Natural killer cell treated with Interleukin-12 subunit alpha and Interleukin-12 subunit beta and Interleukin-15 and Interleukin-18, amount 100 ng/mL, for 72 hours (primary cell): Measurements from ENCODE around the gene LCE5A. TPM values are rescaled to one million over a fixed set of nuclear protein-coding genes. Genes with fewer than 3 reads are reported as not detected.

Experiments used
- ATAC-seq, 2 donors: fragments of 150-1000 bp; cut with Tn5 transposase in 1 of 2; sonication (Bioruptor Pico), chemical (Tn5 transposase) in 1 of 2; 2 replicates each; pipeline ENCODE4 v1.10.0; 2021
- DNase-seq: peaks from one replicate; pipeline ENCODE4 v3.0.0; 2022; ENCODE audit warnings: low spot score
- H3K27ac Mint-ChIP-seq, 2 donors: 1 replicate in 1 of 2; 2 replicates in 1 of 2; pipeline ENCODE4 v1.8.0; 2022; ENCODE audit warnings: mixed read lengths in 2 of 2, mild to moderate bottlenecking in 1 of 2, moderate library complexity in 1 of 2
- H3K27me3 Mint-ChIP-seq, 2 donors: 1 replicate in 1 of 2; 2 replicates in 1 of 2; pipeline ENCODE4 v1.8.0; 2022; ENCODE audit warnings: mixed read lengths in 2 of 2
- H3K36me3 Mint-ChIP-seq: one replicate; pipeline ENCODE4 v1.8.0; 2022; ENCODE audit warnings: mixed read lengths
- H3K4me1 Mint-ChIP-seq, 2 donors: 1 replicate in 1 of 2; 2 replicates in 1 of 2; pipeline ENCODE4 v1.8.0; 2022; ENCODE audit warnings: low read depth in 2 of 2, mixed read lengths in 2 of 2, mild to moderate bottlenecking in 1 of 2
- H3K4me3 Mint-ChIP-seq: one replicate; pipeline ENCODE4 v1.8.0; 2022; ENCODE audit warnings: mixed read lengths
- H3K9me3 Mint-ChIP-seq: 2 replicates; pipeline ENCODE4 v1.8.0; 2022; ENCODE audit warnings: mixed read lengths
- total RNA-seq, 2 donors: library from RNA; stranded (reverse); gene quantifications; one replicate each; pipeline ENCODE4 v1.2.3, GENCODE V29; 2022

LCE5A gene
- total RNA-seq, 2 donors from 2014 or later, result not detected

GRCh38 chr1:152502496-152503180 is 8.0 kb upstream of the LCE5A start:
- H3K27me3 Mint-ChIP-seq, result peaks cover 13 to 20% of the 10 kb centered on the region in 2 donors
- no peaks in the 10 kb centered on the region for H3K9me3 Mint-ChIP-seq
- H3K27ac Mint-ChIP-seq, result no peak overlapping the region
- H3K36me3 Mint-ChIP-seq, result no peaks in the 10 kb centered on the region
- H3K4me3 Mint-ChIP-seq, result no peak overlapping the region
- H3K4me1 Mint-ChIP-seq, result no peaks in the 10 kb centered on the region
- no peak for ATAC-seq
- no peak for DNase-seq

- peaks cover 18 to 33% of the 10 kb centered on the region in 2 donors for H3K27me3 Mint-ChIP-seq
- DNase-seq (no peak), ATAC-seq (no peak)
- H3K9me3 Mint-ChIP-seq, result no peaks in the 10 kb centered on the region
- H3K4me1 Mint-ChIP-seq, result no peaks in the 10 kb centered on the region
- no peaks in the 10 kb centered on the region for H3K36me3 Mint-ChIP-seq
- H3K27ac Mint-ChIP-seq, result no peak overlapping the region
- no peak overlapping the region for H3K4me3 Mint-ChIP-seq
Measured at GRCh38 chr1:152505083-152505482, 5.5 kb upstream of the LCE5A start.

- Mint-ChIP-seq H3K27me3 (peaks cover 26 to 42% of the 10 kb centered on the region in 2 donors), H3K9me3 (no peaks in the 10 kb centered on the region), H3K36me3 (no peaks in the 10 kb centered on the region)
Measured at GRCh38 chr1:152506899-152507498, 3.6 kb upstream of the LCE5A start.

GRCh38 chr1:152511596-152511995 is 993 bp downstream of the LCE5A start:
- no peaks in the 10 kb centered on the region for H3K9me3 Mint-ChIP-seq
- ATAC-seq, result no peak
- no peak overlapping the region for H3K4me3 Mint-ChIP-seq

More at GRCh38 chr1:152506899-152507498, 3.6 kb upstream of the LCE5A start:
- ATAC-seq (no peak), DNase-seq (no peak)
- Mint-ChIP-seq H3K4me3 (no peak overlapping the region), H3K4me1 (no peaks in the 10 kb centered on the region), H3K27ac (no peak overlapping the region)

GRCh38 chr1:152513081-152513480 is 2.5 kb downstream of the LCE5A start:
- DNase-seq (no peak), ATAC-seq (no peak)
- no peaks in the 10 kb centered on the region for H3K9me3 Mint-ChIP-seq
- no peaks in the 10 kb centered on the region for H3K36me3 Mint-ChIP-seq
- no peak overlapping the region for H3K4me3 Mint-ChIP-seq
- no peaks in the 10 kb centered on the region for H3K4me1 Mint-ChIP-seq
- H3K27me3 Mint-ChIP-seq, result peaks cover 50 to 75% of the 10 kb centered on the region in 2 donors
- no peak overlapping the region for H3K27ac Mint-ChIP-seq

More at GRCh38 chr1:152511596-152511995, 993 bp downstream of the LCE5A start:
- H3K36me3 Mint-ChIP-seq, result no peaks in the 10 kb centered on the region
- no peak for DNase-seq
- peaks cover 40 to 65% of the 10 kb centered on the region in 2 donors for H3K27me3 Mint-ChIP-seq
- H3K4me1 Mint-ChIP-seq, result no peaks in the 10 kb centered on the region
- H3K27ac Mint-ChIP-seq, result no peak overlapping the region

- Mint-ChIP-seq H3K36me3 (no peaks in the 10 kb centered on the region), H3K4me3 (no peak overlapping the region), H3K4me1 (no peaks in the 10 kb centered on the region), H3K9me3 (no peaks in the 10 kb centered on the region), H3K27ac (no peak overlapping the region), H3K27me3 (peaks cover 45 to 63% of the 10 kb centered on the region in 2 donors)
- DNase-seq (no peak), ATAC-seq (no peak)
Measured at GRCh38 chr1:152514715-152515433, 4.3 kb downstream of the LCE5A start.

GRCh38 chr1:152515434-152515783 is 4.8 kb downstream of the LCE5A start:
- Mint-ChIP-seq H3K4me1 (no peaks in the 10 kb centered on the region), H3K4me3 (no peak overlapping the region), H3K27me3 (peaks cover 42 to 58% of the 10 kb centered on the region in 2 donors), H3K9me3 (no peaks in the 10 kb centered on the region), H3K27ac (no peak overlapping the region), H3K36me3 (no peaks in the 10 kb centered on the region)
- DNase-seq, result no peak
- no peak for ATAC-seq

- no peaks in the 10 kb centered on the region for H3K4me1 Mint-ChIP-seq
- no peak overlapping the region for H3K27ac Mint-ChIP-seq
- no peaks in the 10 kb centered on the region for H3K9me3 Mint-ChIP-seq
- no peak overlapping the region for H3K4me3 Mint-ChIP-seq
- peaks cover 38 to 53% of the 10 kb centered on the region in 2 donors for H3K27me3 Mint-ChIP-seq
- H3K36me3 Mint-ChIP-seq, result no peaks in the 10 kb centered on the region
- DNase-seq (no peak), ATAC-seq (no peak)
Measured at GRCh38 chr1:152516082-152516481, 5.5 kb downstream of the LCE5A start.

- DNase-seq, result no peak
- Mint-ChIP-seq H3K9me3 (no peaks in the 10 kb centered on the region), H3K4me3 (no peak overlapping the region), H3K36me3 (no peaks in the 10 kb centered on the region), H3K27ac (no peak overlapping the region), H3K4me1 (no peaks in the 10 kb centered on the region), H3K27me3 (peaks cover 32 to 45% of the 10 kb centered on the region in 2 donors)
- ATAC-seq, result no peak
Measured at GRCh38 chr1:152517237-152517811, 6.7 kb downstream of the LCE5A start.

GRCh38 chr1:152519851-152520250 is 9.2 kb downstream of the LCE5A start:
- no peak overlapping the region for H3K4me3 Mint-ChIP-seq
- DNase-seq (no peak), ATAC-seq (no peak)
- no peaks in the 10 kb centered on the region for H3K4me1 Mint-ChIP-seq
- H3K27ac Mint-ChIP-seq, result no peak overlapping the region
- H3K36me3 Mint-ChIP-seq, result no peaks in the 10 kb centered on the region
- H3K27me3 Mint-ChIP-seq, result peaks cover 18 to 22% of the 10 kb centered on the region in 2 donors
- H3K9me3 Mint-ChIP-seq, result no peaks in the 10 kb centered on the region

GRCh38 chr1:152520561-152521090 is 10.0 kb downstream of the LCE5A start:
- Mint-ChIP-seq H3K9me3 (no peaks in the 10 kb centered on the region), H3K4me3 (no peak overlapping the region), H3K36me3 (no peaks in the 10 kb centered on the region), H3K27me3 (peaks cover 17 to 19% of the 10 kb centered on the region in 2 donors), H3K4me1 (no peaks in the 10 kb centered on the region), H3K27ac (no peak overlapping the region)
- DNase-seq (no peak), ATAC-seq (no peak)

GRCh38 chr1:152525080-152525641 is 14.6 kb downstream of the LCE5A start:
- ATAC-seq, result no peak
- Mint-ChIP-seq H3K27me3 (peaks cover 10 to 23% of the 10 kb centered on the region in 2 donors), H3K4me1 (no peaks in the 10 kb centered on the region), H3K9me3 (no peaks in the 10 kb centered on the region), H3K36me3 (no peaks in the 10 kb centered on the region), H3K27ac (no peak overlapping the region), H3K4me3 (no peak overlapping the region)
- DNase-seq, result no peak

GRCh38 chr1:152533327-152533938 is 22.8 kb downstream of the LCE5A start:
- Mint-ChIP-seq H3K9me3 (no peaks in the 10 kb centered on the region), H3K36me3 (no peaks in the 10 kb centered on the region)

More at GRCh38 chr1:152533327-152533938, 22.8 kb downstream of the LCE5A start:
- ATAC-seq, result no peak
- no peak overlapping the region for H3K4me3 Mint-ChIP-seq
- H3K4me1 Mint-ChIP-seq, result no peaks in the 10 kb centered on the region
- DNase-seq, result no peak
- H3K27me3 Mint-ChIP-seq, result peaks cover 25 to 45% of the 10 kb centered on the region in 2 donors
- no peak overlapping the region for H3K27ac Mint-ChIP-seq
